ENCODE data around the gene EEF1AKMT3. TPM values are rescaled to one million over a fixed set of nuclear protein-coding genes. Genes with fewer than 3 reads are reported as not detected.

The EEF1AKMT3 gene
- total RNA-seq, 1 experiment from 2014 or later: 5.0 TPM

MicroRNAs within 50 kb of the gene (microRNA counts, 767-probe panel; counts per million panel counts)
- not detected for microRNA hsa-miR-26a-5p

Small RNAs within 50 kb of the gene (microRNA-seq; reads per million reads assigned to microRNA genes)
- 257 reads per million, percentile 70 among the genes with 10 or more reads in this experiment for gene MIR26A2 (ENCODE audit: borderline number of aligned reads)
- gene MIR6759 (ENCODE audit: borderline number of aligned reads): not detected

Other genes starting within 250 kb of the EEF1AKMT3 start
- gene MBD6, start 249.8 kb upstream of the EEF1AKMT3 start, total RNA-seq (2021; ENCODE audit: unreplicated experiment): 70.1 TPM
- gene DCTN2, start 225.4 kb upstream of the EEF1AKMT3 start, total RNA-seq (2021; ENCODE audit: unreplicated experiment): 95.9 TPM
- gene KIF5A, start 222.6 kb upstream of the EEF1AKMT3 start, total RNA-seq (2021; ENCODE audit: unreplicated experiment): 5.2 TPM
- 38.4 TPM for gene PIP4K2C, start 181.4 kb upstream of the EEF1AKMT3 start, total RNA-seq (2021; ENCODE audit: unreplicated experiment)
- gene DTX3, start 167.8 kb upstream of the EEF1AKMT3 start, total RNA-seq (2021; ENCODE audit: unreplicated experiment): 0.37 TPM
- gene ARHGEF25, start 161.2 kb upstream of the EEF1AKMT3 start, total RNA-seq (2021; ENCODE audit: unreplicated experiment): 3.6 TPM
- gene B4GALNT1, start 139.4 kb upstream of the EEF1AKMT3 start, total RNA-seq (2021; ENCODE audit: unreplicated experiment): 31.3 TPM
- gene OS9, start 78.5 kb upstream of the EEF1AKMT3 start, total RNA-seq (2021; ENCODE audit: unreplicated experiment): 98.4 TPM
- 15.8 TPM for gene AGAP2, start 33.9 kb upstream of the EEF1AKMT3 start, total RNA-seq (2021; ENCODE audit: unreplicated experiment)
- 14.9 TPM for gene TSPAN31, start 27.6 kb upstream of the EEF1AKMT3 start, total RNA-seq (2021; ENCODE audit: unreplicated experiment)
- gene CDK4, start 20.3 kb upstream of the EEF1AKMT3 start, total RNA-seq (2021; ENCODE audit: unreplicated experiment): 206 TPM
- gene MARCHF9, start 17.5 kb upstream of the EEF1AKMT3 start, total RNA-seq (2021; ENCODE audit: unreplicated experiment): 21.8 TPM
- gene CYP27B1, start 5.5 kb upstream of the EEF1AKMT3 start, total RNA-seq (2021; ENCODE audit: unreplicated experiment): 11.6 TPM
- 56.6 TPM for gene METTL1, start 509 bp upstream of the EEF1AKMT3 start, total RNA-seq (2021; ENCODE audit: unreplicated experiment)
- 53.2 TPM for gene TSFM, start 10.2 kb downstream of the EEF1AKMT3 start, total RNA-seq (2021; ENCODE audit: unreplicated experiment)
- gene AVIL, start 46.1 kb downstream of the EEF1AKMT3 start, total RNA-seq (2021; ENCODE audit: unreplicated experiment): 1.1 TPM
- gene CTDSP2, start 74.1 kb downstream of the EEF1AKMT3 start, total RNA-seq (2021; ENCODE audit: unreplicated experiment): 82.7 TPM
- gene ATP23, start 169.0 kb downstream of the EEF1AKMT3 start, total RNA-seq (2021; ENCODE audit: unreplicated experiment): 9.1 TPM

All from HCT116 (cell line).